ENCODE results near the gene MUTYH.
A peak's percentile ranks its signal among the peaks of the same experiment; 100 is the strongest.

The MUTYH gene

GRCh38 chr1:45348966-45349677 is 8.9 kb upstream of the MUTYH start:
- no peak for DNase-seq

- no peak for DNase-seq
Measured at GRCh38 chr1:45348609-45348965, 8.3 kb upstream of the MUTYH start.

- DNase-seq, result peak; percentile 43
Measured at GRCh38 chr1:45348020-45348419, 7.8 kb upstream of the MUTYH start.

- DNase-seq, result no peak
Measured at GRCh38 chr1:45346473-45346872, 6.2 kb upstream of the MUTYH start.

GRCh38 chr1:45345014-45345413 is 4.8 kb upstream of the MUTYH start:
- no peak for DNase-seq

GRCh38 chr1:45344499-45344898 is 4.3 kb upstream of the MUTYH start:
- DNase-seq, result no peak

GRCh38 chr1:45340816-45341466 is 701 bp upstream of the MUTYH start:
- DNase-seq, result no peak

GRCh38 chr1:45337630-45338325 is 2.5 kb downstream of the MUTYH start:
- DNase-seq, result no peak

- no peak for DNase-seq
Measured at GRCh38 chr1:45335855-45336324, 4.3 kb downstream of the MUTYH start.

GRCh38 chr1:45334308-45335245 is 5.7 kb downstream of the MUTYH start:
- DNase-seq, result no peak

GRCh38 chr1:45332346-45332720 is 7.9 kb downstream of the MUTYH start:
- no peak for DNase-seq

- DNase-seq, result no peak
Measured at GRCh38 chr1:45331436-45332345, 8.5 kb downstream of the MUTYH start.

GRCh38 chr1:45329445-45329844 is 10.8 kb downstream of the MUTYH start:
- DNase-seq, result no peak

- DNase-seq, result no peak
Measured at GRCh38 chr1:45328680-45329079, 11.6 kb downstream of the MUTYH start.

- no peak for DNase-seq
Measured at GRCh38 chr1:45327644-45328515, 12.4 kb downstream of the MUTYH start.

GRCh38 chr1:45326627-45327623 is 13.3 kb downstream of the MUTYH start, which contains the start of gene HPDL:
Gene HPDL (plus strand): TSS chr1:45326895. CDS start chr1:45327149, 254 bp downstream.
- peak; percentile 65 for DNase-seq

GRCh38 chr1:45325851-45326506 is 14.3 kb downstream of the MUTYH start:
- no peak for DNase-seq

- DNase-seq, result no peak
Measured at GRCh38 chr1:45322486-45323040, 17.7 kb downstream of the MUTYH start.
